PC-9 (cell line): ENCODE measurements around the gene CDH16. TPM values are rescaled to one million over a fixed set of nuclear protein-coding genes. Genes with fewer than 3 reads are reported as not detected.

Experiments used
- BruUV-seq: library from RNA; stranded (reverse); fragments of 400-500 nt; replicated peaks from 2 replicates; lab custom pipeline; 2021; lab: Mats Ljungman, UMichigan
- CTCF ChIA-PET: fragments of 300-600 bp; sonication (Branson Sonifier 250); formaldehyde crosslinking; loops from one replicate; lab custom pipeline; 2022; ENCODE audit warnings: antibody characterized with exemption; lab: Charles Lee
- POLR2A ChIA-PET: fragments of 300-600 bp; sonication (Branson Sonifier 250); formaldehyde crosslinking; loops from one replicate; lab custom pipeline; 2022; ENCODE audit warnings: antibody characterized with exemption; ENCODE audit not compliant: unreplicated experiment; lab: Charles Lee
- DNase-seq, 2 experiments: peaks; one replicate each; pipeline versions ENCODE4 v3.0.0 to v3.0.0-alpha.2; 2015 to 2022; ENCODE audit warnings: mixed read lengths in 1 of 2
- H2AFZ ChIP-seq: fragments of 200-600 bp; sonication (generic); 2 replicates; pipeline ENCODE4 v1.8.1; 2017; ENCODE audit warnings: antibody characterized with exemption
- H3F3A ChIP-seq: fragments of 200-600 bp; sonication (generic); 2 replicates; pipeline ENCODE4 v1.8.1; 2017; ENCODE audit warnings: antibody characterized with exemption, mild to moderate bottlenecking, low read depth; ENCODE audit not compliant: insufficient read depth
- H3K27ac ChIP-seq: fragments of 200-600 bp; sonication (generic); 2 replicates; pipeline ENCODE4 v1.6.1; 2016; ENCODE audit warnings: mixed run types
- H3K27me3 ChIP-seq: fragments of 200-600 bp; sonication (generic); 2 replicates; pipeline ENCODE4 v1.6.1; 2016; ENCODE audit warnings: low read depth, mixed run types; ENCODE audit not compliant: insufficient read depth
- H3K36me3 ChIP-seq: fragments of 200-600 bp; sonication (generic); 2 replicates; pipeline ENCODE4 v1.6.1; 2016; ENCODE audit warnings: low read depth, mixed run types
- H3K4me1 ChIP-seq: fragments of 200-600 bp; sonication (generic); replicated peaks from 2 replicates; pipeline ENCODE4 v1.6.1; 2016; ENCODE audit warnings: mixed run types; ENCODE audit not compliant: insufficient read depth
- H3K4me2 ChIP-seq: fragments of 200-600 bp; sonication (generic); 2 replicates; pipeline ENCODE4 v1.6.1; 2017; ENCODE audit warnings: mixed run types
- H3K4me3 ChIP-seq: fragments of 200-600 bp; sonication (generic); 2 replicates; pipeline ENCODE4 v1.6.1; 2016; ENCODE audit warnings: mixed run types
- H3K79me2 ChIP-seq: fragments of 200-600 bp; sonication (generic); 2 replicates; pipeline ENCODE4 v1.6.1; 2017; ENCODE audit warnings: low read depth, mixed run types
- H3K9me2 ChIP-seq: fragments of 200-600 bp; sonication (generic); 2 replicates; pipeline ENCODE4 v1.8.1; 2017; ENCODE audit warnings: mild to moderate bottlenecking; ENCODE audit not compliant: insufficient read depth
- H3K9me3 ChIP-seq: fragments of 200-600 bp; sonication (generic); 2 replicates; pipeline ENCODE4 v1.8.1; 2016; ENCODE audit warnings: low read depth; ENCODE audit not compliant: insufficient read depth
- H4K20me1 ChIP-seq: fragments of 200-600 bp; sonication (generic); 2 replicates; pipeline ENCODE4 v1.8.1; 2017; ENCODE audit not compliant: insufficient read depth
- CTCF ChIP-seq: fragments of 200-600 bp; sonication (generic); conservative IDR thresholded peaks from 2 replicates; pipeline ENCODE4 v1.6.1; 2017; ENCODE audit warnings: mixed run types, antibody characterized with exemption, mild to moderate bottlenecking, moderate library complexity
- EZH2 ChIP-seq: fragments of 200-600 bp; sonication (generic); IDR thresholded peaks from 2 replicates; pipeline ENCODE4 v1.8.0; 2017; ENCODE audit warnings: antibody characterized with exemption, low read depth
- intact Hi-C: fragments of 100-400 bp; cut with micrococcal nuclease; formaldehyde crosslinking; loops from one replicate; pipeline ENCODE4 v1.10.0; 2022; ENCODE audit not compliant: unreplicated experiment
- total RNA-seq: library from RNA; stranded (reverse); gene quantifications from 2 replicates; pipeline ENCODE4 v1.2.3, GENCODE V29; 2021

Gene CDH16
- total RNA-seq, 1 experiment from 2014 or later: not detected

DNA sequence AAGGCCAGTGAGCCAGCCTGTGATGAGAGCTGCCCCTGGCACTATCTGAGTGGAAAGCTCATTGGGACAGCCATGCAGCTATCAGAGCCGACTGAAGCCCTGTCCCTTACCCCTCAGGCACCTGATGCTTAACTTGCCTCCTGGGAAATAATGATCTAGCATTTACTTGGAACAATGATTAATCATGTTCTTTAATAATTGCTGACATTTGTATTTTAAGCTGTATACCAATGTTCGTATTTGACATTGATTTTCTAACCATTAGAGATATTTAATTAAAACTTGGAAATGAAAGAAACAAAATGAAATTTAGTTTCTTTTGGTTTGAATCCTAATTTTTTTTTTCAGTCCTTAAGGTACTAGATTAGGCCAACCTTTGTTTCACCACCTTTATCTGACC is 27.9 kb downstream of the CDH16 start:
- Histone ChIP-seq H3K27me3 (no peaks in the 10 kb centered on the region), H3K4me2 (no peak overlapping the region), H4K20me1 (0 out of 2 replicates have a peak, but pooled peaks cover 4% of the 10 kb centered on the region), H3K9me3 (no peaks in the 10 kb centered on the region), H3K4me3 (no peak overlapping the region), H3K4me1 (peaks cover 12% of the 10 kb centered on the region), H3K27ac (no peak overlapping the region), H3K9me2 (no peaks in the 10 kb centered on the region), H2AFZ (no peak overlapping the region), H3K36me3 (peaks cover 5% of the 10 kb centered on the region; the same call in 1 of the 2 replicates), H3K79me2 (no peaks in the 10 kb centered on the region), H3F3A (peaks cover 31% of the 10 kb centered on the region; the same call in 1 of the 2 replicates)
- TF ChIP-seq EZH2 (no peak), CTCF (no peak)
- intact Hi-C loops: loop anchor here (10.0 kb wide), 1 partner anchor 574 kb away; no protein-coding TSS in a partner anchor
- CTCF ChIA-PET: no interaction called here
- no peak for DNase-seq
- no TSS peak for BruUV-seq
- POLR2A ChIA-PET: no interaction called here

DNA sequence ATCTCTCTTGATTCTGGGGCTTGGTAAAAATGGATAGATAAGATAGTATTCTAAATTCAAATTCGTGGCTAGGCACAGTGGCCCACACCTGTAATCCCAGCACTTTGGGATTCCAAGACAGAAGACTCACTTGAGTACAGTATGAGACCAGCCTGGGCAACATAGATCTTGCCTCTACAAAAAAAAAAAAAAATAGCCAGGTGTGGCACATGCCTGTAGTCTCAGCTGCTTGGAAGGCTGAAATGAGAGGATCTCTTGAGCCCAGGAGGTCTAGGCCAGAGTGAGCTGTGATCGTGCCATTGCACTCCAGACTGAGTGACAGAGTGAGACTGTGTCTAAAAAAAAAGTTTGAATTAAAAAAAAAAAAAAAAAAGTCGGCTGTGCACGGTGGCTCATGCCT is 29.1 kb downstream of the CDH16 start:
- H3K27me3 ChIP-seq: no peaks in the 10 kb centered on the region
- TF ChIP-seq EZH2 (no peak), CTCF (no peak)
- H2AFZ ChIP-seq: no peak overlapping the region
- no TSS peak for BruUV-seq
- ChIA-PET POLR2A (no interaction called here), CTCF (interaction anchor here (0.7 kb wide), 1 partner anchor 85 kb away, joined by 14 read pairs; no protein-coding TSS in a partner anchor)
- H4K20me1 ChIP-seq: 0 out of 2 replicates have a peak, but pooled peaks cover 4% of the 10 kb centered on the region
- no peaks in the 10 kb centered on the region for H3K9me2 ChIP-seq
- H3K4me2 ChIP-seq: no peak overlapping the region
- no peak for DNase-seq
- no peaks in the 10 kb centered on the region for H3K79me2 ChIP-seq
- H3K27ac ChIP-seq: no peak overlapping the region
- H3K9me3 ChIP-seq: no peaks in the 10 kb centered on the region
- no peak overlapping the region for H3K4me3 ChIP-seq
- H3K4me1 ChIP-seq: peaks cover 14% of the 10 kb centered on the region
- peaks cover 17% of the 10 kb centered on the region; the same call in 1 of the 2 replicates for H3K36me3 ChIP-seq
- H3F3A ChIP-seq: peaks cover 27% of the 10 kb centered on the region; the same call in 1 of the 2 replicates
- intact Hi-C loops: loop anchor here (5.0 to 10.0 kb wide), 2 partner anchors 38 to 575 kb away; partner anchors contain the start of gene RRAD

GRCh38 chr16:66888647-66889615 is 29.8 kb downstream of the CDH16 start:
- H3K4me3 ChIP-seq: no peak overlapping the region
- H3K27me3 ChIP-seq: no peaks in the 10 kb centered on the region
- H4K20me1 ChIP-seq: 0 out of 2 replicates have a peak, but pooled peaks cover 4% of the 10 kb centered on the region
- peaks cover 21% of the 10 kb centered on the region; the same call in 1 of the 2 replicates for H3F3A ChIP-seq
- H3K79me2 ChIP-seq: no peaks in the 10 kb centered on the region
- TF ChIP-seq EZH2 (no peak), CTCF (no peak)
- CTCF ChIA-PET: interaction anchor here (0.7 kb wide), 1 partner anchor 86 kb away, joined by 14 read pairs; no protein-coding TSS in a partner anchor
- peaks cover 14% of the 10 kb centered on the region for H3K4me1 ChIP-seq
- intact Hi-C loops: loop anchor here (5.0 kb wide), 1 partner anchor 38 kb away; the partner anchor contains the start of gene RRAD
- POLR2A ChIA-PET: no interaction called here
- DNase-seq: no peak
- BruUV-seq: no TSS peak
- no peaks in the 10 kb centered on the region for H3K9me2 ChIP-seq
- no peak overlapping the region for H3K27ac ChIP-seq
- H3K36me3 ChIP-seq: peaks cover 17% of the 10 kb centered on the region; the same call in 1 of the 2 replicates
- H3K4me2 ChIP-seq: no peak overlapping the region
- no peak overlapping the region for H2AFZ ChIP-seq
- no peaks in the 10 kb centered on the region for H3K9me3 ChIP-seq
